H9 (cell line): ENCODE data around the gene IL1RAPL2. TPM values are rescaled to one million over a fixed set of nuclear protein-coding genes. Genes with fewer than 3 reads are reported as not detected.

Experiments
- DNase-seq: peaks from one replicate; pipeline ENCODE4 v3.0.0-alpha.2; 2017
- H2AFZ ChIP-seq: one replicate; pipeline ENCODE4 v1.6.1; 2013; ENCODE audit warnings: mild to moderate bottlenecking, low read length, control low read depth, moderate library complexity
- H2AK5ac ChIP-seq: 2 replicates; pipeline ENCODE4 v1.6.1; 2013; ENCODE audit warnings: low read length, control low read depth, mixed read lengths; ENCODE audit not compliant: insufficient read length
- H2BK120ac ChIP-seq: one replicate; pipeline ENCODE4 v1.6.1; 2013; ENCODE audit warnings: low read depth, mild to moderate bottlenecking, low read length, control low read depth, inconsistent platforms; ENCODE audit not compliant: poor library complexity, severe bottlenecking
- H2BK12ac ChIP-seq: 2 replicates; pipeline ENCODE4 v1.6.1; 2013; ENCODE audit warnings: low read length, control low read depth, mixed read lengths, low read depth; ENCODE audit not compliant: insufficient read length
- H2BK15ac ChIP-seq: 2 replicates; pipeline ENCODE4 v1.6.1; 2013; ENCODE audit warnings: low read depth, low read length, control low read depth
- H2BK20ac ChIP-seq: one replicate; pipeline ENCODE4 v1.6.1; 2013; ENCODE audit warnings: low read depth, mild to moderate bottlenecking, low read length, control low read depth, inconsistent platforms; ENCODE audit not compliant: poor library complexity, severe bottlenecking
- H2BK5ac ChIP-seq: 2 replicates; pipeline ENCODE4 v1.6.1; 2013; ENCODE audit warnings: low read length, control low read depth, mixed read lengths; ENCODE audit not compliant: insufficient read length
- H3K14ac ChIP-seq: 2 replicates; pipeline ENCODE4 v1.6.1; 2013; ENCODE audit warnings: low read length, control low read depth; ENCODE audit not compliant: insufficient read depth
- H3K18ac ChIP-seq: 2 replicates; pipeline ENCODE4 v1.6.1; 2013; ENCODE audit warnings: low read depth, mild to moderate bottlenecking, mixed read lengths, low read length, control low read depth; ENCODE audit not compliant: insufficient read length
- H3K23ac ChIP-seq: 2 replicates; pipeline ENCODE4 v1.6.1; 2013; ENCODE audit warnings: low read length, control low read depth, mixed read lengths, low read depth; ENCODE audit not compliant: insufficient read length
- H3K23me2 ChIP-seq: 2 replicates; pipeline ENCODE4 v1.6.1; 2013; ENCODE audit warnings: low read depth, mild to moderate bottlenecking, mixed read lengths, low read length, control low read depth; ENCODE audit not compliant: insufficient read length, poor library complexity, severe bottlenecking
- H3K27ac ChIP-seq: 2 replicates; pipeline ENCODE4 v1.5.1; 2013; ENCODE audit warnings: low read length, control low read depth, mixed read lengths, low read depth; ENCODE audit not compliant: insufficient read length
- H3K27me3 ChIP-seq: 2 replicates; pipeline ENCODE4 v1.6.1; 2013; ENCODE audit warnings: low read length, control low read depth, inconsistent platforms; ENCODE audit not compliant: insufficient read depth
- H3K4ac ChIP-seq: 2 replicates; pipeline ENCODE4 v1.6.1; 2013; ENCODE audit warnings: low read depth, mild to moderate bottlenecking, control low read depth, inconsistent platforms, low read length, moderate library complexity
- H3K4me1 ChIP-seq: 2 replicates; pipeline ENCODE4 v1.6.1; 2013; ENCODE audit warnings: low read length, control low read depth, inconsistent platforms; ENCODE audit not compliant: insufficient read depth
- H3K4me2 ChIP-seq: 2 replicates; pipeline ENCODE4 v1.6.1; 2013; ENCODE audit warnings: low read length, control low read depth, mixed read lengths; ENCODE audit not compliant: insufficient read length, insufficient read depth
- H3K56ac ChIP-seq: 2 replicates; pipeline ENCODE4 v1.6.1; 2013; ENCODE audit warnings: low read depth, mild to moderate bottlenecking, mixed read lengths, low read length, control low read depth; ENCODE audit not compliant: insufficient read length
- H3K79me1 ChIP-seq: 2 replicates; pipeline ENCODE4 v1.6.1; 2013; ENCODE audit warnings: low read depth, mild to moderate bottlenecking, moderate library complexity, low read length, control low read depth, inconsistent platforms; ENCODE audit not compliant: insufficient read depth, poor library complexity, severe bottlenecking
- H3K79me2 ChIP-seq: 2 replicates; pipeline ENCODE4 v1.6.1; 2013; ENCODE audit warnings: low read length, control low read depth, inconsistent platforms; ENCODE audit not compliant: insufficient read depth
- H3K9ac ChIP-seq: 2 replicates; pipeline ENCODE4 v1.6.1; 2013; ENCODE audit warnings: low read length, control low read depth, mixed read lengths; ENCODE audit not compliant: insufficient read length; ENCODE audit errors: extremely low read depth
- H3K9me3 ChIP-seq: one replicate; pipeline ENCODE4 v1.6.1; 2013; ENCODE audit warnings: low read depth, low read length, inconsistent platforms; ENCODE audit not compliant: control insufficient read depth
- H3T11ph ChIP-seq: one replicate; pipeline ENCODE4 v1.6.1; 2013; ENCODE audit warnings: mild to moderate bottlenecking, low read length, control low read depth, inconsistent platforms
- H4K20me1 ChIP-seq: one replicate; pipeline ENCODE4 v1.6.1; 2013; ENCODE audit not compliant: control insufficient read depth, insufficient read length, insufficient read depth
- H4K5ac ChIP-seq: 2 replicates; pipeline ENCODE4 v1.6.1; 2013; ENCODE audit warnings: low read depth, mild to moderate bottlenecking, mixed read lengths, low read length, control low read depth; ENCODE audit not compliant: insufficient read length
- H4K8ac ChIP-seq: replicated peaks from 2 replicates; pipeline ENCODE4 v1.6.1; 2013; ENCODE audit warnings: low read length, control low read depth, mixed read lengths, low read depth; ENCODE audit not compliant: insufficient read length
- H4K91ac ChIP-seq: 2 replicates; pipeline ENCODE4 v1.6.1; 2013; ENCODE audit warnings: low read depth, mild to moderate bottlenecking, moderate library complexity, mixed read lengths, low read length, control low read depth; ENCODE audit not compliant: insufficient read length
- H3K27ac Mint-ChIP-seq, 3 experiments: 2 replicates in 2 of 3; 3 replicates in 1 of 3; pipeline ENCODE4 v1.8.0; 2020 to 2021; ENCODE audit warnings: mixed read lengths in 3 of 3, mild to moderate bottlenecking in 1 of 3, moderate library complexity in 1 of 3
- H3K27me3 Mint-ChIP-seq: 2 replicates; pipeline ENCODE4 v1.8.0; 2021; ENCODE audit warnings: low read depth, mild to moderate bottlenecking, moderate library complexity, mixed read lengths
- H3K36me3 Mint-ChIP-seq, 3 experiments: 2 replicates in 2 of 3; 3 replicates in 1 of 3; pipeline ENCODE4 v1.8.0; 2020 to 2021; ENCODE audit warnings: low read depth in 3 of 3, mixed read lengths in 3 of 3; ENCODE audit not compliant: insufficient read depth in 1 of 3
- H3K4me1 Mint-ChIP-seq, 2 experiments: 2 replicates each; pipeline ENCODE4 v1.8.0; 2020; ENCODE audit warnings: mixed read lengths in 2 of 2
- H3K4me3 Mint-ChIP-seq, 2 experiments: 2 replicates in 1 of 2; 3 replicates in 1 of 2; pipeline ENCODE4 v1.8.0; 2020 to 2021; ENCODE audit warnings: mild to moderate bottlenecking in 2 of 2, mixed read lengths in 2 of 2, moderate library complexity in 1 of 2
- H3K9me3 Mint-ChIP-seq, 2 experiments: 2 replicates in 1 of 2; 3 replicates in 1 of 2; pipeline ENCODE4 v1.8.0; 2020; ENCODE audit warnings: mild to moderate bottlenecking in 2 of 2, mixed read lengths in 2 of 2, moderate library complexity in 1 of 2
- CTCF ChIP-seq: fragments of 200-600 bp; sonication (generic); conservative IDR thresholded peaks from 3 replicates; pipeline ENCODE4 v1.8.0; 2021; ENCODE audit warnings: antibody characterized with exemption, mild to moderate bottlenecking
- WGBS: extraction: QIAGEN DNeasy Blood & Tissue Kit; methylation state at CpG from one replicate; pipeline ENCODE4 v1.1.7; 2013; ENCODE audit warnings: missing lambda C conversion rate, low lambda C conversion rate, mixed read lengths; ENCODE audit not compliant: insufficient read length; ENCODE audit errors: extremely low coverage; 5-methylcytosine and 5-hydroxymethylcytosine counted together
- total RNA-seq: library from RNA; stranded (reverse); gene quantifications from 2 replicates; pipeline ENCODE4 v1.2.1, GENCODE V29; 2021

Gene IL1RAPL2
- total RNA-seq, 1 experiment from 2014 or later, result not detected

GRCh38 chrX:105299286-105299685 lies 733.3 kb downstream of the IL1RAPL2 start:
- Histone ChIP-seq H3K27ac (peak overlapping the region; percentile 69), H4K91ac (no peak overlapping the region), H3K23me2 (no peaks in the 10 kb centered on the region), H2BK120ac (no peak overlapping the region), H3K56ac (no peak overlapping the region), H3T11ph (no peak overlapping the region), H4K8ac (no peak overlapping the region), H4K5ac (no peak overlapping the region), H3K79me2 (no peaks in the 10 kb centered on the region), H3K27me3 (no peaks in the 10 kb centered on the region), H2BK20ac (no peak overlapping the region), H3K79me1 (no peaks in the 10 kb centered on the region), H2AFZ (no peak overlapping the region), H4K20me1 (no peaks in the 10 kb centered on the region), H3K4ac (no peak overlapping the region), H3K9me3 (no peaks in the 10 kb centered on the region), H3K18ac (no peak overlapping the region), H3K14ac (no peak overlapping the region), H2AK5ac (no peak overlapping the region), H2BK5ac (no peak overlapping the region), H3K4me1 (peaks cover 5% of the 10 kb centered on the region; the same call in 1 of the 2 replicates), H2BK15ac (no peak overlapping the region), H3K9ac (no peak overlapping the region), H2BK12ac (no peak overlapping the region), H3K23ac (no peak overlapping the region), H3K4me2 (peak overlapping the region; percentile 20)
- H3K4me1 Mint-ChIP-seq, result peaks cover 22 to 25% of the 10 kb centered on the region in 2 experiments
- H3K27ac Mint-ChIP-seq, result peak overlapping the region in 2 of 3 experiments; percentile 88 to 95; a peak in 4 of 7 replicates
- no peak for TF ChIP-seq CTCF
- H3K4me3 Mint-ChIP-seq, result no peak overlapping the region
- H3K36me3 Mint-ChIP-seq, result peaks cover 0 to 18% (median 11%) of the 10 kb centered on the region in 3 experiments; a peak in 6 of 7 replicates
- no peak for DNase-seq
- peaks cover 3 to 35% of the 10 kb centered on the region in 2 experiments; a peak in 4 of 5 replicates for H3K9me3 Mint-ChIP-seq
- WGBS, result no CpG with 5 or more reads among the region's 1 CpG
- H3K27me3 Mint-ChIP-seq, result no peaks in the 10 kb centered on the region
